Large intestine (tissue), 3 donors: ENCODE measurements around the gene SUPT20HL2. TPM values are rescaled to one million over a fixed set of nuclear protein-coding genes. Genes with fewer than 3 reads are reported as not detected.

Source experiments
- DNase-seq, 2 donors: peaks; one replicate each; pipeline versions ENCODE4 v3.0.0 to v3.0.0-alpha.2; 2013
- H3K27ac ChIP-seq: one replicate; pipeline ENCODE4 v1.5.1; 2013; ENCODE audit warnings: low read length
- H3K27me3 ChIP-seq: 2 replicates; pipeline ENCODE4 v1.6.1; 2013; ENCODE audit warnings: low read length; ENCODE audit not compliant: control insufficient read depth, insufficient read depth
- H3K36me3 ChIP-seq: 2 replicates; pipeline ENCODE4 v1.6.1; 2013; ENCODE audit warnings: low read length; ENCODE audit not compliant: control insufficient read depth, insufficient read depth
- H3K4me1 ChIP-seq: one replicate; pipeline ENCODE4 v1.6.1; 2013; ENCODE audit warnings: low read length; ENCODE audit not compliant: control insufficient read depth, insufficient read depth
- H3K4me3 ChIP-seq: one replicate; pipeline ENCODE4 v1.5.1; 2013; ENCODE audit warnings: low read length
- H3K9me3 ChIP-seq: one replicate; pipeline ENCODE4 v1.6.1; 2013; ENCODE audit warnings: mild to moderate bottlenecking, low read depth, low read length, moderate library complexity; ENCODE audit not compliant: control insufficient read depth
- WGBS: methylation state at CpG from one replicate; pipeline ENCODE4 v1.1.5; 2013; ENCODE audit warnings: low lambda C conversion rate; ENCODE audit not compliant: insufficient coverage; 5-methylcytosine and 5-hydroxymethylcytosine counted together
- polyA plus RNA-seq: library from polyadenylated mRNA; unstranded; fragments of 120-200 nt; gene quantifications from one replicate; pipeline ENCODE4 v1.2.1, GENCODE V29; 2013

The SUPT20HL2 gene
- polyA plus RNA-seq, 1 donor: 0.04 TPM

DNA sequence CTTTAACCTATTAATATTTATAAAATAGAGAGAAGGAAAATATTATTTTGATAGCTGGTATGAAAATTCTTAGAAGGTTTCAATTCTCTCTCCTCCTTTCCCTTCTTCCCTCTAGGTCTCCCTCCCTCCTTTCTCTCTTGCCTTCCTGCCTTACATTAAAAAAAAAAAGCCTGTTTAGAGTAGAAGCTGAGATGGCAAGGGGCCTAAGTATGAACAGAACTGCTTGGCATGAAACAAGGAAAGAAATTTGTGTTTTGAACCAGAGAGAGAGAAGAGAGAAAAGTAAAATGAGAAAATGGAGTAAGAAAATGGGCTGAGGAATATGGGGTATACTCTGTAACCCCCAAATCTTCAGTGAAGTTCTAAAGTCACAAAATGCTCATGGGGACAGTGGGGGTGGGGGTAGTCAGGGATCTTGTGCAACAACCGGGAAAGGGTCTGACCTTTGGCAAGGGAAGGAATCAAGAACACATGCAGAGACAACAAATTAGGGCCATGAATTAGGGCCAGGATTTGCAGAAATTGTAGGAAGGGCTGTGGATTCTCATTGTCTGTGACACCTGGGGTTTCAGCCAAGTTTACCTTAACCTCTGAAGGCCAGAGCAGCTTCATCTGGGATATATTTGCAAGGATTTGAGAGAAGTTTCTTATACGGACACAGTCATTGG lies 30.6 kb downstream of the SUPT20HL2 start:
- DNase-seq: no peak
- no peaks in the 10 kb centered on the region for H3K4me1 ChIP-seq
- no peak overlapping the region for H3K4me3 ChIP-seq
- no peaks in the 10 kb centered on the region for H3K27me3 ChIP-seq
- no peaks in the 10 kb centered on the region for H3K36me3 ChIP-seq
- H3K27ac ChIP-seq: no peak overlapping the region
- no CpG with 5 or more reads among the region's 2 CpGs for WGBS
- no peaks in the 10 kb centered on the region for H3K9me3 ChIP-seq

DNA sequence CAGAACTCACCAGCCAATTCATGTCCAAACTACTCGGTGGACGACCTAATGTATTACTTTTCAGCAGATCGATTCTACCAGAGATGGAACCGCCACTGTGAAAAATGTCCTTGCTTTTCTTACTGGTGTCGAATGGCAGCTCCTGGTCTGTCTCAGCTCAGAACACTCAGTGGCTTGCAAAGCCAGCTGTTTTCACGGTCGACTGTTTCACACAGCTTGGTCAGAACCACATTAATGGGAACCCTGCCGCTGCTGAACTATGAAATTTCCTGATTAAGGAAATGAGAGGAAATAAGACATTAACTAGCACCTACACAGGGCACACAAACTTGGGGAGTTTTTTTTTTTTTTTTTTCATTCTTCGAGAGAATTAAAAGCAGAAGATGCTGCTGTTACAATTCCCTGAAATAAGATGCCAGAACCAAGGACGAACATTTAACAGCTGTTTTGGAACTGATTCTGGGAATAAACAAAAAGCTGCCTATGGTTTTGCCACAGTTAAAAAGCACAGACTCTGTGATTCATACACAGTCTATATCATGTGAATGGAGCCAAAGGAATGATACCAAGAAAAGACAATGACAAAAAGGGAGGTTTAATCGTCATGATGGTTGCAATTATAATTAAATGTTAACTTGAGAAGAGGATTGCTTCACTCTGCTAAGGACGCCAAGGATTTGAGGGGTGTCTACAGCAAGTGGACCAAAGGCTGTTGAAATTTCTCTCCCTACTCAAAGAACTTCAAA lies 31.3 kb downstream of the SUPT20HL2 start:
- Histone ChIP-seq H3K4me3 (no peak overlapping the region), H3K4me1 (no peaks in the 10 kb centered on the region), H3K36me3 (no peaks in the 10 kb centered on the region), H3K9me3 (no peaks in the 10 kb centered on the region), H3K27me3 (no peaks in the 10 kb centered on the region), H3K27ac (no peak overlapping the region)
- WGBS: no CpG with 5 or more reads among the region's 12 CpGs
- DNase-seq: no peak

DNA sequence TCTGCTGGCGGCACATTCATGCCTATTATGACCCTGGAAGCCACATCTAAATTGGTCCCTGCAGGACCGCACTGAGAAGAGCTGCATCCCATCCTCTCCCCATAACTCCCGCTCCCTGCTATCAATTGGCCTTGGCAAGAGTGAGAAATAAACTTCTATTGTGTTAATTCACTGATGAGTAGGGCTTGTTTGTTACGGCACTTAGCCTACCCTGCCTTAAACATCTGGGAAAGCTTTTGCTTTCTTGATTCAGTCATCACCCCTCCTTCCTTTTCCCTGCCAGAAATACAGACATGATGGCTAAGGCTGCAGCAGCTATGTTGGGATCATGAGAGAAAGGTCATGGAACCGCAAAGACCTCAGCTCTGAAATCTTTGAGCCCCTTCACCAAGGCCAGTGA lies 36.5 kb downstream of the SUPT20HL2 start:
- H3K36me3 ChIP-seq: no peaks in the 10 kb centered on the region
- H3K9me3 ChIP-seq: no peaks in the 10 kb centered on the region
- H3K4me3 ChIP-seq: no peak overlapping the region
- DNase-seq: no peak
- no CpG with 5 or more reads among the region's 5 CpGs for WGBS
- H3K27me3 ChIP-seq: no peaks in the 10 kb centered on the region
- H3K27ac ChIP-seq: no peak overlapping the region
- H3K4me1 ChIP-seq: no peaks in the 10 kb centered on the region

DNA sequence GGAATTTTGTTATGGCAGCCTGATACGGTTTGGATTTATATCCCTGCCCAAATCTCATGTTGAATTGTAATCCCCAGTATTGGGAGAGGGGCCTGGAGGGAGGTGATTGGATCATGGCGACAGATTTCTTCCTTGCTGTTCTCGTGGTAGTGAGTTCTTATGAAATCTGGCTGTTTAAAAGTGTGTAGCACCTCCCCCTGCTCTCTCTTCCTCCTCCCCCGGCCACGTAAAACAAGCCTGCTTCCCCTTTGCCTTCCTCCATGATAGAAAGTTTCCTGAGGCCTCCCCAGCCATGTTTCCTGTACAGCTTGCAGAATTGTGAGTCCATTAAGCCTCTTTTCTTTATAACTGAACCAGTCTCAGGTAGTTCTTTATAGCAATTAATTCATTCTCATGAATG lies 37.9 kb downstream of the SUPT20HL2 start:
- no peak for DNase-seq
- H3K27ac ChIP-seq: no peak overlapping the region
- H3K27me3 ChIP-seq: no peaks in the 10 kb centered on the region
- WGBS: no CpG with 5 or more reads among the region's 5 CpGs
- no peaks in the 10 kb centered on the region for H3K4me1 ChIP-seq
- no peaks in the 10 kb centered on the region for H3K36me3 ChIP-seq
- no peaks in the 10 kb centered on the region for H3K9me3 ChIP-seq
- no peak overlapping the region for H3K4me3 ChIP-seq

DNA sequence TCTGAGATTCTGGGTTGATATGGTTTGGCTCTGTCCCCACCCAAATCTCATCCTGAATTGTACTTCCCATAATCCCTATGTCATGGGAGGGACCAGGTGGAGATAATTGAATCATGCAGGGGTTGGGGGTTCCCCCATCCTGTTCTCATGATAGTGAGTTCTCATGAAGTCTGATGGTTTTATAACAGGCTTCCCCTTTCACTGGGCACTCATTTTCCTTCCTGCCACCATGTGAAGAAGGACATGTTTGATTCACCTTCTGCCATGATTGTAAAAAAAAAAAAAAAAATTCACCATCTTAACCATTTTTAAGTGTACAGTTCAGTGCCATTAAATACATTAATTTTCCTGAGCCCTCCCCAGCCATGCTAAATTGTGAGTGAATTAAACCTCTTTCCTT lies 42.6 kb downstream of the SUPT20HL2 start:
- no peak for DNase-seq
- Histone ChIP-seq H3K27me3 (no peaks in the 10 kb centered on the region), H3K9me3 (no peaks in the 10 kb centered on the region), H3K4me1 (no peaks in the 10 kb centered on the region), H3K36me3 (no peaks in the 10 kb centered on the region), H3K27ac (no peak overlapping the region), H3K4me3 (no peak overlapping the region)

DNA sequence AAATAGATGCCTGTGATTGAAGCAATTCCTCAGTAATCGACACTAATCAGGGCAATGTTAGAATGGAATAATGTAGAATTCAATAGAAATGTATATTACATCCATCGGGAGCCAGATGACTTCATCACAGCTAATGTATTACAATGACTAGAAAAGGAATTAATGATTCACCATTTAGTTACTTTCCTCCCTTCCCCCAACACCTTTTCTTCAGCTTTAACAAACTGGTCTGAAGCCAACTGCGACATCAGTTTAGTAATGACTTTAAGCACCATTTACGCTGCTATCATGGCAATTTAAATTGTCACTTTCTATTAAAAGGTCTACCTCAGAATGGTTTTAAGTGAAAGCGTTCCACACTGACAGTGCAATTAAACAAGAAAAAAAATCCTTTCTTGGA lies 45.1 kb downstream of the SUPT20HL2 start:
- no peak for DNase-seq
- Histone ChIP-seq H3K4me1 (no peaks in the 10 kb centered on the region), H3K27me3 (no peaks in the 10 kb centered on the region), H3K4me3 (no peak overlapping the region), H3K9me3 (no peaks in the 10 kb centered on the region), H3K27ac (no peak overlapping the region), H3K36me3 (no peaks in the 10 kb centered on the region)
- 100% methylated on average over 1 of the region's 5 CpGs for WGBS

DNA sequence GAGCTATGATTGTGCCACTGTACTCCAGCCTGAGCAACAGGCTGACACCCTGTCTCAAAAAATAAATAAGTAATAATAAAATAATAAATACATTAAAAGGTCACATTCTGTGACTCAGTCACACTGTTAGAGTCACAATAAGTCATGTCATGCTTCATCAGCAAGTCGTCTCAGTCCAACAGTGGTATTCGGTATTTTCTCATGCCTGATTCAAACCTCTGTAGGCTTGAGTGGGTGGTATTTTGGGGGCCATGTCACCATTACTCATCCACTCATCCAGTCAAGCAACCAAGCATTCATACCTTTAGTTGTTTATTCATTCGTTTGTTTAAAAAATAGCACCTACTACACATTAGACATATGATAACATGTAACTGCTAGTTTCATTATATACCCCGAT lies 46.9 kb downstream of the SUPT20HL2 start:
- whole genome bisulfite sequencing: no CpG with 5 or more reads among the region's 4 CpGs
- Histone ChIP-seq H3K27me3 (no peaks in the 10 kb centered on the region), H3K9me3 (no peaks in the 10 kb centered on the region), H3K27ac (no peak overlapping the region), H3K4me3 (no peak overlapping the region), H3K36me3 (no peaks in the 10 kb centered on the region), H3K4me1 (no peaks in the 10 kb centered on the region)
- DNase-seq: no peak

DNA sequence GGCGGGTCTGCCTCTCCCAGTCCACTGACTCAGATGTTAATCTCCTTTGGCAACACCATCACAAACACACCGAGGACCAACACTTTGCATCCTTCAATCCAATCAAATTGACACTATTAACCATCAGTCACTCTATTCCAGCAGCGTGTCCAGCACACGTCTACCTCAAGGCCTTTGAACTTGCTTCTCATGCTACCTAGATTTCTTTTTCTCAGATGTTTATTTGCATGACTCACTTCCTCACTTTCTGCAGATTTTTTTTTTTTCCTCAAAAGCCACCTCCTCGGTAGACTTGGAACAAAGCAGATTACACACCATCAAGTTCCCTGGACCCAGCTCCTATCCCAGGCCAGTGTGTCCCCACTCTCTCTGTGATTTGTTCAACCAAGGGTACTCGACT lies 49.5 kb downstream of the SUPT20HL2 start:
- Histone ChIP-seq H3K4me1 (peaks cover 11% of the 10 kb centered on the region), H3K27ac (no peak overlapping the region), H3K4me3 (no peak overlapping the region), H3K27me3 (no peaks in the 10 kb centered on the region), H3K9me3 (no peaks in the 10 kb centered on the region), H3K36me3 (no peaks in the 10 kb centered on the region)
- no peak for DNase-seq
- WGBS: 50% methylated on average over 2 of the region's 6 CpGs

DNA sequence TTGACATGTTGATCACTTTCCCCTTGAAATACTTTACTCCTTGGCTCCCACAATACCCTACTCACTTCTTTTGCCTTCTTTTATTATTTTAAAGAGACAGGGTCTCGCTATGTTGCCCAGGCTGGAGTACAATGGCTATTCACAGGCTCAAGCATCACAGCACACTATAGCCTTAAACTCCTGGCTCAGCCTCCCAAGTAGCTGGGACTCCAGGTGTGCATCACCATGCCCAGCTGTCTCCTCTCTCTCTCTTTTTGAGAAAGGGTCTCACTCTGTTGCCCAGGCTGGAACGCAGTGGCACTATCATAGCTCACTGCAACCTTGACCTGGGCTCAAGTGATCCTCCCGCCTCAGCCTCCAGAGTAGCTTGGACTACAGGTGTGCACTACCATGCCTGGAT lies 51.6 kb downstream of the SUPT20HL2 start:
- no peak overlapping the region for H3K4me3 ChIP-seq

More for the DNA sequence above, 51.6 kb downstream of the SUPT20HL2 start:
- WGBS: no CpG with 5 or more reads among the region's 3 CpGs
- Histone ChIP-seq H3K36me3 (no peaks in the 10 kb centered on the region), H3K27ac (no peak overlapping the region), H3K9me3 (no peaks in the 10 kb centered on the region), H3K27me3 (no peaks in the 10 kb centered on the region), H3K4me1 (peaks cover 11% of the 10 kb centered on the region)
- DNase-seq: no peak
